ENCODE data around the gene PCBD1. TPM values are rescaled to one million over a fixed set of nuclear protein-coding genes. Genes with fewer than 3 reads are reported as not detected.

The PCBD1 gene
- total and polyA plus RNA-seq, 9 donors: 25.5 to 104 (median 60.6) TPM

DNA sequence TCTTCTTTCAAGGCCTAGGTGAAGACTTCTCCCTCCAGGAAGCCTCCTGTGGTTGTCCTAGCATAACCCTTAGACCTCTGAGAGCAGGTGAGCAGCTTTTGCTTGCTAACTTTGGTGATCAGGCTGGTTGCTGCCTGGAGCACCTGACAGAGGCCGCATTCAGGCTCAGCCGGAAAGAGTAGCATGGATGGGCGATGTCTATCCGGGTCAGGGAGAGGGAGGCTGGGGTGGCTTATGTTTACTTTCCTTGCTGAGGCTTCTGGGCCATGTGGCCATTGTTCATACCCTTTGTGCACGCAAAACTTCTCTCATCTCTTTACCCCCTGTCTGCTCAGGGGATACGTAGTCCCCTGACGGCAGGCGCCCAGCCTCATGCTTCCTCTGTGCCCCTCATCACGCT lies 27.4 kb upstream of the PCBD1 start:
- Histone ChIP-seq H3K27me3 (no peaks in the 10 kb centered on the region), H3K9me3 (no peaks in the 10 kb centered on the region), H3K36me3 (no peaks in the 10 kb centered on the region), H3K4me1 (ENCODE audit: insufficient read depth) (peaks cover 2% of the 10 kb centered on the region), H3K27ac (no peak overlapping the region), H3K4me3 (no peak overlapping the region)
- intact Hi-C loops (cut with DNase I): no loop called here
- DNase-seq: no peak
- WGBS, 3 donors: 87 to 92% (median 90%) methylated on average over 9 of the region's 9 CpGs
- TF ChIP-seq POLR2A (IDR thresholded peaks at IDR 0.05) (no peak), EP300 (IDR thresholded peaks at IDR 0.05) (no peak)
- TF ChIP-seq, protein P1, sequence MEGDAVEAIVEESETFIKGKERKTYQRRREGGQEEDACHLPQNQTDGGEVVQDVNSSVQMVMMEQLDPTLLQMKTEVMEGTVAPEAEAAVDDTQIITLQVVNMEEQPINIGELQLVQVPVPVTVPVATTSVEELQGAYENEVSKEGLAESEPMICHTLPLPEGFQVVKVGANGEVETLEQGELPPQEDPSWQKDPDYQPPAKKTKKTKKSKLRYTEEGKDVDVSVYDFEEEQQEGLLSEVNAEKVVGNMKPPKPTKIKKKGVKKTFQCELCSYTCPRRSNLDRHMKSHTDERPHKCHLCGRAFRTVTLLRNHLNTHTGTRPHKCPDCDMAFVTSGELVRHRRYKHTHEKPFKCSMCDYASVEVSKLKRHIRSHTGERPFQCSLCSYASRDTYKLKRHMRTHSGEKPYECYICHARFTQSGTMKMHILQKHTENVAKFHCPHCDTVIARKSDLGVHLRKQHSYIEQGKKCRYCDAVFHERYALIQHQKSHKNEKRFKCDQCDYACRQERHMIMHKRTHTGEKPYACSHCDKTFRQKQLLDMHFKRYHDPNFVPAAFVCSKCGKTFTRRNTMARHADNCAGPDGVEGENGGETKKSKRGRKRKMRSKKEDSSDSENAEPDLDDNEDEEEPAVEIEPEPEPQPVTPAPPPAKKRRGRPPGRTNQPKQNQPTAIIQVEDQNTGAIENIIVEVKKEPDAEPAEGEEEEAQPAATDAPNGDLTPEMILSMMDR (IDR thresholded peaks at IDR 0.05): no peak

- intact Hi-C loops (cut with DNase I): no loop called here
- TF ChIP-seq EP300 (IDR thresholded peaks at IDR 0.05): no peak
- TF ChIP-seq POLR2A (IDR thresholded peaks at IDR 0.05): no peak
- TF ChIP-seq, protein P1 (IDR thresholded peaks at IDR 0.05): no peak
- H3K4me3 ChIP-seq: no peak overlapping the region
- WGBS, 3 donors: 76 to 82% (median 81%) methylated on average over 5 of the region's 5 CpGs
- H3K27me3 ChIP-seq: no peaks in the 10 kb centered on the region
- H3K27ac ChIP-seq: no peak overlapping the region
- no peaks in the 10 kb centered on the region for H3K36me3 ChIP-seq
- no peaks in the 10 kb centered on the region for H3K9me3 ChIP-seq
- peaks cover 2% of the 10 kb centered on the region for H3K4me1 ChIP-seq (ENCODE audit: insufficient read depth)
- no peak for DNase-seq
These were observed 26.8 kb upstream of the PCBD1 start for GRCh38 chr10:70915206-70915605.

- H3K36me3 ChIP-seq: no peaks in the 10 kb centered on the region
- H3K4me1 ChIP-seq (ENCODE audit: insufficient read depth): peaks cover 2% of the 10 kb centered on the region
- TF ChIP-seq POLR2A (IDR thresholded peaks at IDR 0.05) (no peak), EP300 (IDR thresholded peaks at IDR 0.05) (no peak)
- TF ChIP-seq, protein P1 (IDR thresholded peaks at IDR 0.05): no peak
- H3K4me3 ChIP-seq: no peak overlapping the region
- WGBS, 3 donors: 75 to 84% (median 79%) methylated on average over 10 of the region's 10 CpGs
- H3K9me3 ChIP-seq: no peaks in the 10 kb centered on the region
- DNase-seq: no peak
- no peak overlapping the region for H3K27ac ChIP-seq
- intact Hi-C loops (cut with DNase I): no loop called here
- H3K27me3 ChIP-seq: no peaks in the 10 kb centered on the region
These were observed 26.0 kb upstream of the PCBD1 start for GRCh38 chr10:70914316-70914864.

- TF ChIP-seq, protein P1 (IDR thresholded peaks at IDR 0.05): no peak
- TF ChIP-seq POLR2A (IDR thresholded peaks at IDR 0.05): no peak
- TF ChIP-seq EP300 (IDR thresholded peaks at IDR 0.05): no peak
- DNase-seq: no peak
- Histone ChIP-seq H3K27ac (no peak overlapping the region), H3K9me3 (no peaks in the 10 kb centered on the region), H3K27me3 (no peaks in the 10 kb centered on the region), H3K4me1 (ENCODE audit: insufficient read depth) (no peaks in the 10 kb centered on the region), H3K36me3 (no peaks in the 10 kb centered on the region), H3K4me3 (no peak overlapping the region)
- 94 to 97% (median 94%) methylated on average over 3 of the region's 3 CpGs for WGBS, 3 donors
- intact Hi-C loops (cut with DNase I): no loop called here
These were observed 25.5 kb upstream of the PCBD1 start for GRCh38 chr10:70913893-70914240.
